ENCODE data around the gene MRPL23.

Gene MRPL23

GRCh38 chr11:1921574-1922141, 25.5 kb upstream of the MRPL23 start:
- DNase-seq (ENCODE audit: low read depth): peak; percentile 3

GRCh38 chr11:1922481-1923081, 24.6 kb upstream of the MRPL23 start:
- DNase-seq (ENCODE audit: low read depth): no peak

DNA sequence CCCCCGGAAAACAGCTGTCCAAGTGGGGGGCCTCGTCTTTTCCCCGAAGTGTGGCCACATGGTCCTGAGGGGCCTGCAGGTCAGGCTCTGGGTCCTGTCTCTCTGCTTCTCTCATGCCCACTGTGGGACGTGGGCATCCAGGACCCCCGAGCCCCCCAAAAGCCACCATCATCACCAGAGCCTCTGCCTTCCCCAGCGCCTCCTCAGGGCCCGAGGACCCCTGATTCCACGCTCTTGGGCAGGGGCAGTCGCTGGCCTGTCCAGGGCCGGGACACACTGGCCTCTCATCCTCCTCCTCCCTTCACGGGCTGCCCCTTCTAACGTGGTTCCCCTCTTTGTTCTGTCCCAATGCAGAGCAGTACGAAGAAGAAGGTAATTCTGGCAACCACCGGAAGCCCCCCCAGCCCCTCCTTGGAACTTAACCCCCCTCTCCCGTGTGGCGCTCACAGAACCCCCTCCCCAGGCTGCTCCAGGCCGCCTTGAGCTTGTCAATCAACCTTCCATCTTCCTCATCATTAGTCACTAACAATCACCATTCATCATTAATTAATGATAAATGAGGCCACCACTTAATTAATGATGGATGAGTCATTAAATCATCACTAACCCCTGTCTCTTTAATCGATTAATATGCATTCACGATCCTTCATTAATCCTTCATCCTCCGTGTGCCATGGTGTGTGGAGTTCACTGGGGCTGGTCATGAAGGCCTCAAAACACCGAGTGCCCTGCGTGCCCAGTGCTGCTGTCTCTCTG, 23.8 kb upstream of the MRPL23 start:
- DNase-seq (ENCODE audit: low read depth): no peak

DNA sequence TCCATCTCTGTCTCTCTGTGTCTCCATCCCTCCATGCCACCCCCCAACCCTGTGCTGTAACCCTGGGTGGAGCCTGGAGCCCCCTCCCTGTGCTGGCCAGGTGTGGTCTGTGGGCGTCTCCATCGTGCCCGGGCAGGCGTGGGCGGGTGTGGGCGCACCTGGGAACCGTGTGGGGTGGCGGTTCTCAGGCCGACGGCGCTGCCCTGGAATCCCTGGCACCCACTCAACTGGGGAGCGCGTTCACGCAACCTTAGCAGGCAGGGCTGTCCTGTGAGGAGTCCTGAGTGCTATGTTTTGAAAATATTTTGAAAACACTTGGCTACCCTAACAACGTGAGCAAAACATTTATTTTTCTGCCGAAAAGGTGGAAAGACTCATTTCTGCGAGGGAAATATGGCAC, 23.0 kb upstream of the MRPL23 start:
- no peak for DNase-seq (ENCODE audit: low read depth)

- no peak for DNase-seq (ENCODE audit: low read depth)
These were observed 22.3 kb upstream of the MRPL23 start for GRCh38 chr11:1924646-1925372.

DNA sequence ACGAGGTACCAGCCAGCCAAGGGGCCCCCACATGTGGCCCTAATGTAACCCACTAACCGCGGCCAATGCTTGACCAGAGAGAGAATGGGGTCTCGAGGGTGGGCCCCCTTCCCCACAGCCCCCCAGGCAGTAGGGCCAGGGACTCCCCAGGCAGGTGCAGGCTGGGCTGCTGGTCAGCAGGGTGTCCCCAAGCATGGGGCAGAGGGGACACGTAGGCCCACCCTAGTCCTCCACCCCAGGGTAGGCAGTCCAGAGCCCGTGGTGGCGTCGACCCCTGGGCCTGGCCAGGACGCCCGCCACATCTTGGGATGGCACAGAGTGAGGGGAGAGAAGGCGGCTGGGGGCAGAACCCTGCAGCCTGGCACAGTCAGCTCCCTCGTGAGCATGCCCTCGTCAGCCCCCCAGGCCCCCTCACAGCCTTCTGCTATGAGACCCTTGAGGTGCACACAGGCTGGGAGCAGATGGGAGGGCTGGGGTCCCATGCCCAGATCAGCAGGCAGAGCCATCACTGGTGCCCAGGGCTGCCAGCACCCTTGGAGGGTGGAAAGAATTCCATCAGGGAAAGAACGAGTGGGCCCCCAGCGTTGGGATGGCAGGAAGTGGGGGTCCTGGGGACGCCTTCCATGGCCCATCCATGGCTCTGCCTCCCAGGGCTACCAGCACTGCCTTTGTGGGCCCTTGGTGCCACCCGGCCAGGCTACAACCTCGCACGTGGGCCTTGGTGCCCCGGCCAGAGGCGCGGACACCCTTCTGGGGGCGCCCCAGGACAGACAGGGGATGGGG, 21.6 kb upstream of the MRPL23 start:
- DNase-seq (ENCODE audit: low read depth): no peak

DNA sequence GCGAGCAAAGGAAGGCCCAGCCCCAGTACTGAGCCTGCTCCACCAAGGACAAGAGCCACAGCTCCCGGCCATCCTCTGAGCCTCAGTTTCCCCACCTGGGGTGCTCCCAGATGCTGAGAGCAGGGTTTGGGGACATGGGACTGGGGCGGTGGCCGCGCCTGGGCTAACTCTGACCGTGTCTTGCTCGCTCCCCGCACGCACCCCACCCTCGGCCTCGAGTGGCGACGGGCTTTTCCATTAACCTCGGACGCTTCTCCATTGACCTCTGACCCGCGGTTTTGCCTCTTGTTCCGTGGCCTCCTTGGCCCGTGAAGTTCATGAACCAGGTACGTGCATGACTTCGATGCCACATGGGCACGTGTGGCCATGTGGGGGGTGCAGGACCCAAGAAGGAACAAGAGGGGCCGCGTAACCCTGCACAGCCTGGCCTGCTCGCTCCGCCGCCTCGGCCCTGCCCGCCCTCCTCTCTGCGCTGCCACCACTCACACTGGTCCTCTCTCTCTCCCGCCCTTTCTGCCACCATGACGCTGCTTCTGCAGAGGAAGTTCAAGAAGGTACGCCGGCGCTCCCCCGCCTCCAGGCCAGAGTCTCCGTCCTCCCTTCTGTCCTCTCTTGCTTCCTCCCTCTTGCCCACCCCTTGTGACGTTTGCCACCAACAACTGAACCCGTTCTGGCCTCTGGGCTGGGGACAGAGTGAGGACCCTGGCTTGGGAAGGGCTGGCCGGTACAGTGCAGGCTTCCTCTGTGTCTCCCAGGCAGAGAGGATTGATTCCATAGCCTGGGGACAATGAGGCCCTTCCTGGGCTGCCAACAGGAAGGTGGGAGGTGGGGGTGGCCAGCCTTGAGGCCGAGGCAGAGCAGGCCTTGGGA, 20.7 kb upstream of the MRPL23 start:
- no peak for DNase-seq (ENCODE audit: low read depth)

DNA sequence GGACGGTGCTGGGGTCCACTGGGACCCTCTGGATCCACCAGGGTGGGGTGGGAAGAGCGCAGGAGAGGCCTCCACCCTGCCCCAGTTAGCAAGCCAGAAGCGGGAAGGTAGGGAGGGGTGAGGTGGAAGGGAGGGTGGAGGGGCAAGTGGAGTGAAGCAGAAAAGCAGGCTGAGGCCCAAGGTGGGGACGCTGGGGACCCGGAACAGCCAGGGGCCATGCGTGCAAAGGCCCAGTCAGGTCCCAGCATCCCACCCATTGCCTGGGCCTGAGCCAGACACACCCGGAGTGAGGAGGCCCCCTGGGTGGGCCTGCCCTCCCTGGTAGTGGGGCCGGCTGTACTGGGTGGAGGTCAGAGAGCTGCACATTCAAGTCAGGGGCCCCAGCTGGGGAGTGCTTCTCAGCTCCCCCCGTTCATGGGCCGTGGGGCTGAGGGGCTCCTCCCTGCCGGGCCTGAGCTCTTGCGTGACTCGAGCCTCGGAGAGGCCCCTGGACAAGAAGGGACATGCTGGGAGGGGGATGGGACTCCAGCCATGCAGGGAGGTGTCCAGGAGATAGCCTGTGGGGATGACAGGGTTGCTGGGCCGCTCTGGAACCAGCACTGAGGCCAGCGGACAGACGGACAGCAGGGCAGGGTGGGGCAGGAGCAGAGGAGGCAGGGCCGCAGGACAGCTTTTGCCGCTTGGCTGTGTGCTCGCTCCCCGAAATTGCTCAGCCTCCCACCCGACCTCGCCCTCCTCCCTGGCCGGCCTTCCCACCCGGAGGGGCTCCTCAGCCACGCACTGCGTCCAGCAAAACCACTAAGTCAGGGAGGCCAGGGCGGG, 19.9 kb upstream of the MRPL23 start:
- DNase-seq (ENCODE audit: low read depth): no peak

DNA sequence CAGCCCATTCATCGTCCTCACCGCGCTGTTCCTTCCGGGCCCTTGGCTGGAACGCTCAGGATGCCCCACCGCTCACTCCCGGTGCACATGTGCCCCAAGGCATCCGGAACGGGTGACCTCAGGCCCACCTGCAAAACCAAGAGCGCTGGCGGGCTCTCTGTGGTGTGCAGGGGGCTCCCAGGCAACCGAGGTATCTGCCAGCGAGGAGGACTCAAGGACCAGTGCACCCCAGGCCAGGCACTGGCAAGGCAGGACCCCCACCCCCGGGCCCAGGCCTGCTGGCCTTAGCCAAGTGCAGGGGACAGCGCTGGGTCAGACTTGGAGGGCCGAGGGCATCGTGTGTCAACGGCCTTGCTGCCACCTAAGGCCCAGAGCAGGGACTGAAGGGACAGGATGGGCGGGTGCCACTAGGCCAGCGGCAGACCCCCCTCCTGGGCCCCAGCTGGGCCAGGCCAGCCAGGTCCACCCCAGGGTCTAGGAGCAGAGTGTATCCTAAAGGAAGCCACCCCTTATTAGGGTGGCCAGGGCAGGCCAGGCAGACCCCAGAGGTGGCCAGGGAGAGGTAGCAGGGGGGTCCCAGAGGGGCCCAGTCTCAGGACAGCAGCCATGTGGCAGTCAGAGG, 19.2 kb upstream of the MRPL23 start:
- DNase-seq (ENCODE audit: low read depth): no peak

GRCh38 chr11:1928470-1928890, 18.7 kb upstream of the MRPL23 start:
- DNase-seq (ENCODE audit: low read depth): no peak

GRCh38 chr11:1928891-1929541, 18.1 kb upstream of the MRPL23 start:
- DNase-seq (ENCODE audit: low read depth): no peak

GRCh38 chr11:1929621-1930461, 17.3 kb upstream of the MRPL23 start:
- no peak for DNase-seq (ENCODE audit: low read depth)

- no peak for DNase-seq (ENCODE audit: low read depth)
These were observed 16.7 kb upstream of the MRPL23 start for GRCh38 chr11:1930462-1930830.

DNA sequence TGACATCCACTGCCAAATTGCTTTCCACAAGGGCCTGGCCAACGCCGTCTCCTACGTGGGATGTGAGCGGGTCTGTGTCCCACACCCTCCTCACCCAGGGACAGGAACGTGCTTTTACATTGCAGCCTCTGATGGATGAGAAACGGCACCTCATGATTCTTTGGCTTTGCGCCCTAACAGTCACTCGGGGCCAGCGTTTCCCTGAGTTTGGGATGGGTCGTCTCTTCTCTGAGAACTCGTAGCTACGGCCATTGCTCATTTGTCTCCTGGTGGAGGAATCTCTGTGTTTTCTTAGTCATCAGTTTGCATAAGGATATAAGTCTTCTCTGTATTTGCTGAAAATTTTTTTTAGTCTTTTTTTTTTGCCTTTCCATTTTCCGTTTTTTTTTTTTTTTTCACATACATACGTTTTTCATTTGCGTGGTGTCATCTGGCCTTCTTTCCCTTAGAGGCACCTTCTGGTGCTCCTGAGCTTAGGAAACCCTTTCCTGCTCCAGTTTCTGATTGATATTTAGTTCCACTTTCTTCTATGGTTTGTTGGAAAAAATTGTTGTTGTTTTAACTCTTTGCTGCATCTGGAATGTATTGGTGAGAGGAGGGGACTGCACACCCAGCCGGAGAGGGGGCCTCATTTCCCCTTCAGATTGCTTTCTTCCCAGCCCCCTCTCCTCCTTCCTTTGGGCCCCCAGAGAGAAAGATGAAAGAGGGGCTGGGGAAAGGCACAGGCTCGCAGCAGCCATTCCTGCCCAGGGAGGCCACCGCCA, 15.6 kb upstream of the MRPL23 start:
- no peak for DNase-seq (ENCODE audit: low read depth)

- DNase-seq (ENCODE audit: low read depth): no peak
These were observed 15.0 kb upstream of the MRPL23 start for GRCh38 chr11:1932105-1932480.

DNA sequence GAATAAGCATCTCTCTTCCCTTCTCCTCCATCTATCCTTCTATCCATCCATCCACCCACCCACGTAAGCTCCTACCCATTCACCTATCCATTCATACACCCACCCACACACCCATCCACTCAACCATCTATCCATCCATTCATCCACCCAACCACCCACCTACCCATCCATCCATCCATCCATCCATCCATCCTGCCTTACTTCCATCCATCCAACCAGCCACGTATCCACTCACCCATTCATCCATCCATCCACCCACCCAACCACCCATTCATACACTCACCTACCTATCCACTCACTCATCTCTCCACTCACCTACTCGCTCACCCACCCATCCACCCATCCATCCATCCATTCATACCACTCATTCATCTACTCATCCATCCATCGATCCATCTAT, 14.5 kb upstream of the MRPL23 start:
- DNase-seq (ENCODE audit: low read depth): no peak

Measured in GM04504 (cell line).